Measurements from ENCODE around the gene GLB1L3.

DNA sequence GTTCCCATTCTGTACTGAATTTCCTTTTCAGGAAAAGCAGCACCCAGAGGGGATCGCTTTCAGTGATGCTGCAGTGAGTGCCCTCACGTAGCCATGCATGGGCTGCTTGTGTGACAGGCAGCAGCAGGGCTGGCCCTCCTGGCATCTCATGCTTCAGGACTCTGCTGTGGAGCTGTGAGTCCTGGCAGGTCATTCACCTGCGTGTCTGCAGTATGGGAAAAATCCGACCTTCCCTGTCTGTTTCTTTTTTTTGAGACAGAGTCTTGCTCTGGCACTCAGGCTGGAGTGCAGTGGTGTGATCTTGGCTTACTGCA lies 69.0 kb downstream of the GLB1L3 start:
- TF ChIP-seq, protein P1, sequence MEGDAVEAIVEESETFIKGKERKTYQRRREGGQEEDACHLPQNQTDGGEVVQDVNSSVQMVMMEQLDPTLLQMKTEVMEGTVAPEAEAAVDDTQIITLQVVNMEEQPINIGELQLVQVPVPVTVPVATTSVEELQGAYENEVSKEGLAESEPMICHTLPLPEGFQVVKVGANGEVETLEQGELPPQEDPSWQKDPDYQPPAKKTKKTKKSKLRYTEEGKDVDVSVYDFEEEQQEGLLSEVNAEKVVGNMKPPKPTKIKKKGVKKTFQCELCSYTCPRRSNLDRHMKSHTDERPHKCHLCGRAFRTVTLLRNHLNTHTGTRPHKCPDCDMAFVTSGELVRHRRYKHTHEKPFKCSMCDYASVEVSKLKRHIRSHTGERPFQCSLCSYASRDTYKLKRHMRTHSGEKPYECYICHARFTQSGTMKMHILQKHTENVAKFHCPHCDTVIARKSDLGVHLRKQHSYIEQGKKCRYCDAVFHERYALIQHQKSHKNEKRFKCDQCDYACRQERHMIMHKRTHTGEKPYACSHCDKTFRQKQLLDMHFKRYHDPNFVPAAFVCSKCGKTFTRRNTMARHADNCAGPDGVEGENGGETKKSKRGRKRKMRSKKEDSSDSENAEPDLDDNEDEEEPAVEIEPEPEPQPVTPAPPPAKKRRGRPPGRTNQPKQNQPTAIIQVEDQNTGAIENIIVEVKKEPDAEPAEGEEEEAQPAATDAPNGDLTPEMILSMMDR (IDR thresholded peaks at IDR 0.05), result no peak
- no peak for TF ChIP-seq POLR2A (IDR thresholded peaks at IDR 0.05)
